Right cardiac atrium (tissue), 5 donors: ENCODE measurements around the gene TRPT1. TPM values are rescaled to one million over a fixed set of nuclear protein-coding genes. Genes with fewer than 3 reads are reported as not detected.

ENCODE experiments used
- ATAC-seq, 2 donors: fragments of 200-7000 bp; cut with Tn5 transposase; one replicate each; pipeline versions ENCODE4 v1.8.0 to v1.9.1; 2020; ENCODE audit warnings: moderate library complexity in 2 of 2, mild to moderate bottlenecking in 1 of 2
- DNase-seq, 3 donors: peaks; one replicate each; pipeline ENCODE4 v3.0.0-alpha.2; 2020
- H3K27ac ChIP-seq: one replicate; pipeline ENCODE4 v1.5.1; 2013; ENCODE audit warnings: mild to moderate bottlenecking, low read length, control low read depth, moderate library complexity
- H3K27me3 ChIP-seq: one replicate; pipeline ENCODE4 v1.6.1; 2013; ENCODE audit not compliant: control insufficient read depth, insufficient read depth
- H3K4me1 ChIP-seq: one replicate; pipeline ENCODE4 v1.6.1; 2013; ENCODE audit warnings: low read length; ENCODE audit not compliant: control insufficient read depth, insufficient read depth
- H3K4me3 ChIP-seq: one replicate; pipeline ENCODE4 v1.5.1; 2013; ENCODE audit warnings: low read length, control low read depth
- H3K9me3 ChIP-seq: one replicate; pipeline ENCODE4 v1.6.1; 2013; ENCODE audit warnings: low read length; ENCODE audit not compliant: control insufficient read depth
- WGBS: extraction: QIAGEN DNeasy Blood & Tissue Kit; methylation state at CpG from one replicate; pipeline ENCODE4 v1.1.7; 2013; 5-methylcytosine and 5-hydroxymethylcytosine counted together
- intact Hi-C, 4 donors: fragments of 100-400 bp; cut with DNase I; formaldehyde crosslinking; loops; one replicate each; pipeline versions ENCODE4 v1.11.0 to v1.14.0; 2022 to 2023
- polyA plus RNA-seq: library from polyadenylated mRNA; stranded (reverse); fragments of 200-250 nt; gene quantifications from one replicate; pipeline ENCODE4 v1.2.3, GENCODE V29; 2013
- total RNA-seq, 4 donors: library from RNA; stranded (reverse); fragmentation: NEBNext Ultra II Directional; extraction: Animal tissue kit (Norgen Biotek cat#: 25700); gene quantifications; one replicate each; pipeline ENCODE4 v1.2.1, GENCODE V29; 2021
- donor health status: healthy with polysubstance abuse.
- donor health status: DM: no; HTN: yes; CAD: no.
- donor health status: DM: no; HTN: no; CAD: no.
- donor health status: DM: no; HTN: yes; CAD: no; lungs with severe emphysema.
- donor health status: DM: yes; HTN: yes; CAD: no.

The TRPT1 gene
- total and polyA plus RNA-seq, 5 donors, result 55.3 to 95.4 (median 71.7) TPM

GRCh38 chr11:64227405-64227956, 1.5 kb upstream of the TRPT1 start:
- peak overlapping the region; percentile 78 for H3K27ac ChIP-seq
- intact Hi-C loops, result no loop called here

GRCh38 chr11:64226507-64227051, 593 bp upstream of the TRPT1 start:
- H3K9me3 ChIP-seq, result no peaks in the 10 kb centered on the region
- no peaks in the 10 kb centered on the region for H3K27me3 ChIP-seq
- DNase-seq (peak; percentile 61 to 87 (median 83)), ATAC-seq (peak; percentile 39 to 47)
- peaks cover 5% of the 10 kb centered on the region for H3K4me1 ChIP-seq
- WGBS, result 11% methylated on average over 26 of the region's 26 CpGs
- H3K27ac ChIP-seq, result peak overlapping the region; percentile 78
- intact Hi-C loops, result no loop called here
- peak overlapping the region; percentile 56 for H3K4me3 ChIP-seq

More at GRCh38 chr11:64227405-64227956, 1.5 kb upstream of the TRPT1 start:
- peak in 1 of 3 donors; percentile 30 for DNase-seq
- no peak for ATAC-seq
- no peaks in the 10 kb centered on the region for H3K9me3 ChIP-seq
- peaks cover 5% of the 10 kb centered on the region for H3K4me1 ChIP-seq
- H3K27me3 ChIP-seq, result no peaks in the 10 kb centered on the region
- 85% methylated on average over 3 of the region's 3 CpGs for WGBS
- H3K4me3 ChIP-seq, result peak overlapping the region; percentile 56

- Histone ChIP-seq H3K4me3 (peak overlapping the region; percentile 56), H3K9me3 (no peaks in the 10 kb centered on the region), H3K27ac (peak overlapping the region; percentile 92), H3K27me3 (no peaks in the 10 kb centered on the region), H3K4me1 (peaks cover 5% of the 10 kb centered on the region)
- ATAC-seq (peak in 1 of 2 donors; percentile 1), DNase-seq (peak in 2 of 3 donors; percentile 41 to 61)
- WGBS, result 58% methylated on average over 22 of the region's 22 CpGs
- intact Hi-C loops, result no loop called here
Measured at GRCh38 chr11:64224891-64225607, 937 bp downstream of the TRPT1 start.

- Histone ChIP-seq H3K4me1 (peaks cover 5% of the 10 kb centered on the region), H3K27ac (no peak overlapping the region), H3K4me3 (no peak overlapping the region), H3K27me3 (no peaks in the 10 kb centered on the region), H3K9me3 (no peaks in the 10 kb centered on the region)
- DNase-seq, result peak in 1 of 3 donors; percentile 57
- intact Hi-C loops, result no loop called here
- WGBS, result 94% methylated on average over 17 of the region's 17 CpGs
- ATAC-seq, result no peak
Measured at GRCh38 chr11:64224151-64224890, 1.7 kb downstream of the TRPT1 start.

GRCh38 chr11:64223001-64223651, 2.9 kb downstream of the TRPT1 start:
- intact Hi-C loops, result no loop called here
- ATAC-seq, result no peak
- Histone ChIP-seq H3K4me3 (no peak overlapping the region), H3K9me3 (no peaks in the 10 kb centered on the region), H3K27ac (no peak overlapping the region), H3K27me3 (no peaks in the 10 kb centered on the region), H3K4me1 (peaks cover 5% of the 10 kb centered on the region)
- 76% methylated on average over 24 of the region's 24 CpGs for WGBS
- DNase-seq, result peak in 2 of 3 donors; percentile 68 to 70

- no peak overlapping the region for H3K27ac ChIP-seq
- H3K27me3 ChIP-seq, result no peaks in the 10 kb centered on the region
- 72% methylated on average over 9 of the region's 9 CpGs for WGBS
- intact Hi-C loops, result no loop called here
- DNase-seq (peak in 1 of 3 donors; percentile 25), ATAC-seq (no peak)
- no peaks in the 10 kb centered on the region for H3K9me3 ChIP-seq
- no peak overlapping the region for H3K4me3 ChIP-seq
- H3K4me1 ChIP-seq, result peaks cover 5% of the 10 kb centered on the region
Measured at GRCh38 chr11:64222651-64223000, 3.4 kb downstream of the TRPT1 start.

GRCh38 chr11:64220798-64221197, 5.2 kb downstream of the TRPT1 start:
- no peak for ATAC-seq
- intact Hi-C loops, result no loop called here

GRCh38 chr11:64220271-64220670, 5.7 kb downstream of the TRPT1 start:
- peak in 1 of 3 donors; percentile 39 for DNase-seq
- Histone ChIP-seq H3K27ac (no peak overlapping the region), H3K4me3 (no peak overlapping the region), H3K27me3 (no peaks in the 10 kb centered on the region), H3K4me1 (peaks cover 3% of the 10 kb centered on the region), H3K9me3 (no peaks in the 10 kb centered on the region)
- WGBS, result 91% methylated on average over 17 of the region's 17 CpGs
- intact Hi-C loops, result no loop called here
- peak in 1 of 2 donors; percentile 3 for ATAC-seq

More at GRCh38 chr11:64220798-64221197, 5.2 kb downstream of the TRPT1 start:
- peaks cover 5% of the 10 kb centered on the region for H3K4me1 ChIP-seq
- no peaks in the 10 kb centered on the region for H3K9me3 ChIP-seq
- no peak overlapping the region for H3K27ac ChIP-seq
- no peaks in the 10 kb centered on the region for H3K27me3 ChIP-seq
- H3K4me3 ChIP-seq, result no peak overlapping the region
- DNase-seq, result peak in 1 of 3 donors; percentile 63
- WGBS, result 88% methylated on average over 14 of the region's 14 CpGs

GRCh38 chr11:64219755-64220154, 6.2 kb downstream of the TRPT1 start:
- ATAC-seq, result no peak

GRCh38 chr11:64219354-64219684, 6.7 kb downstream of the TRPT1 start:
- ATAC-seq (peak; percentile 5), DNase-seq (peak in 1 of 3 donors; percentile 57)
- Histone ChIP-seq H3K27me3 (no peaks in the 10 kb centered on the region), H3K4me1 (no peaks in the 10 kb centered on the region), H3K27ac (no peak overlapping the region), H3K4me3 (no peak overlapping the region), H3K9me3 (no peaks in the 10 kb centered on the region)
- intact Hi-C loops, result no loop called here
- WGBS, result 83% methylated on average over 7 of the region's 7 CpGs

More at GRCh38 chr11:64219755-64220154, 6.2 kb downstream of the TRPT1 start:
- intact Hi-C loops, result no loop called here
- no peak overlapping the region for H3K4me3 ChIP-seq
- peak in 1 of 3 donors; percentile 52 for DNase-seq
- H3K27me3 ChIP-seq, result no peaks in the 10 kb centered on the region
- no peaks in the 10 kb centered on the region for H3K4me1 ChIP-seq
- H3K9me3 ChIP-seq, result no peaks in the 10 kb centered on the region
- no peak overlapping the region for H3K27ac ChIP-seq
- 90% methylated on average over 10 of the region's 10 CpGs for WGBS
